HEK293 (cell line): ENCODE data around the gene PADI2.

ENCODE experiments used
- CTCF ChIA-PET: fragments of 350-600 bp; formaldehyde crosslinking; extraction: SDS; loops from one replicate; lab custom pipeline; 2021; ENCODE audit warnings: antibody characterized with exemption; lab: Yijun Ruan, JAX
- POLR2A ChIA-PET: fragments of 300-600 bp; formaldehyde crosslinking; extraction: SDS; loops from one replicate; lab custom pipeline; 2020; ENCODE audit warnings: antibody characterized with exemption, inconsistent platforms; lab: Yijun Ruan, JAX
- H3K27ac ChIP-seq: fragments of 200-500 bp; sonication (Bioruptor generic); 2 replicates; pipeline ENCODE4 v1.5.1; 2014; ENCODE audit warnings: low read depth, low read length, control low read depth, inconsistent platforms; ENCODE audit errors: extremely low read depth
- H3K36me3 ChIP-seq, 2 experiments: fragments of 200-500 bp in 1 of 2; sonication (Bioruptor generic) in 1 of 2; 1 replicate in 1 of 2; 2 replicates in 1 of 2; pipeline ENCODE4 v1.5.1; 2014 to 2017; ENCODE audit warnings: inconsistent platforms in 2 of 2, low read length in 2 of 2; ENCODE audit not compliant: control insufficient read depth in 2 of 2, insufficient read depth in 1 of 2
- H3K4me1 ChIP-seq: fragments of 200-500 bp; sonication (Bioruptor generic); 2 replicates; pipeline ENCODE4 v1.5.1; 2014; ENCODE audit warnings: mild to moderate bottlenecking, low read length, inconsistent platforms; ENCODE audit not compliant: control insufficient read depth, insufficient read depth
- H3K4me3 ChIP-seq: 2 replicates; pipeline ENCODE4 v1.5.1; 2011; ENCODE audit warnings: low read depth, mild to moderate bottlenecking, control low read depth, low read length, moderate library complexity
- H3K9me3 ChIP-seq: fragments of 200-500 bp; sonication (Bioruptor generic); 2 replicates; pipeline ENCODE4 v1.5.1; 2014; ENCODE audit warnings: low read depth, low read length, inconsistent platforms; ENCODE audit not compliant: control insufficient read depth, insufficient read depth
- GLIS1 ChIP-seq: fragments of 450-650 bp; formaldehyde crosslinking; IDR thresholded peaks from 2 replicates; pipeline ENCODE4 v1.5.1; 2016; ENCODE audit warnings: missing biosample characterization, missing genetic modification characterization
- HOXA7 ChIP-seq: sonication (generic); formaldehyde crosslinking; IDR thresholded peaks from 2 replicates; pipeline ENCODE4 v1.8.1; 2022; ENCODE audit warnings: missing genetic modification reagents, borderline replicate concordance
- PRDM1 ChIP-seq: fragments of 450-650 bp; formaldehyde crosslinking; IDR thresholded peaks from 2 replicates; pipeline ENCODE4; 2016; ENCODE audit warnings: missing biosample characterization, missing genetic modification characterization
- RBAK ChIP-seq: fragments of 450-650 bp; formaldehyde crosslinking; IDR thresholded peaks from 2 replicates; pipeline ENCODE4 v1.5.1; 2016; ENCODE audit warnings: missing biosample characterization, missing genetic modification characterization
- SP2 ChIP-seq: fragments of 450-650 bp; formaldehyde crosslinking; IDR thresholded peaks from 2 replicates; pipeline ENCODE4 v1.5.1; 2016; ENCODE audit warnings: missing biosample characterization, missing genetic modification characterization
- SP7 ChIP-seq: fragments of 450-650 bp; formaldehyde crosslinking; IDR thresholded peaks from 2 replicates; pipeline ENCODE4 v1.5.1; 2016; ENCODE audit warnings: missing biosample characterization, missing genetic modification characterization
- TCF7L2 ChIP-seq: IDR thresholded peaks from 2 replicates; pipeline ENCODE4 v1.6.1; 2011; ENCODE audit warnings: low read depth, mild to moderate bottlenecking, inconsistent platforms, low read length, moderate library complexity, borderline replicate concordance
- ZFP69B ChIP-seq: fragments of 450-650 bp; formaldehyde crosslinking; IDR thresholded peaks from 2 replicates; pipeline ENCODE4 v1.5.1; 2016; ENCODE audit warnings: missing biosample characterization, missing genetic modification characterization
- ZNF2 ChIP-seq: fragments of 450-650 bp; formaldehyde crosslinking; IDR thresholded peaks from 2 replicates; pipeline ENCODE4 v1.5.1; 2016; ENCODE audit warnings: missing biosample characterization, missing genetic modification characterization
- ZNF223 ChIP-seq: fragments of 450-650 bp; formaldehyde crosslinking; IDR thresholded peaks from 2 replicates; pipeline ENCODE4 v1.5.1; 2016; ENCODE audit warnings: missing biosample characterization, missing genetic modification characterization
- ZNF394 ChIP-seq: fragments of 450-650 bp; formaldehyde crosslinking; IDR thresholded peaks from 2 replicates; pipeline ENCODE4 v1.5.1; 2016; ENCODE audit warnings: missing biosample characterization, missing genetic modification characterization, mild to moderate bottlenecking, moderate library complexity, borderline replicate concordance
- ZNF426 ChIP-seq: fragments of 450-650 bp; formaldehyde crosslinking; IDR thresholded peaks from 2 replicates; pipeline ENCODE4 v1.5.1; 2017; ENCODE audit warnings: missing biosample characterization, missing genetic modification characterization, mild to moderate bottlenecking, inconsistent platforms, moderate library complexity
- ZNF501 ChIP-seq: fragments of 450-650 bp; formaldehyde crosslinking; IDR thresholded peaks from 2 replicates; pipeline ENCODE4 v1.5.1; 2016; ENCODE audit warnings: missing biosample characterization, missing genetic modification characterization
- ZNF555 ChIP-seq: fragments of 450-650 bp; formaldehyde crosslinking; conservative IDR thresholded peaks from 2 replicates; pipeline ENCODE4 v1.5.1; 2017; ENCODE audit warnings: missing biosample characterization, mild to moderate bottlenecking, missing genetic modification characterization, inconsistent platforms
- ZNF558 ChIP-seq: fragments of 450-650 bp; formaldehyde crosslinking; IDR thresholded peaks from 2 replicates; pipeline ENCODE4 v1.5.1; 2016; ENCODE audit warnings: missing biosample characterization, missing genetic modification characterization
- ZNF560 ChIP-seq: fragments of 450-650 bp; formaldehyde crosslinking; IDR thresholded peaks from 2 replicates; pipeline ENCODE4 v1.5.1; 2017; ENCODE audit warnings: missing biosample characterization, missing genetic modification characterization, borderline replicate concordance
- ZNF585B ChIP-seq: fragments of 450-650 bp; formaldehyde crosslinking; IDR thresholded peaks from 2 replicates; pipeline ENCODE4 v1.5.1; 2016; ENCODE audit warnings: missing biosample characterization, missing genetic modification characterization
- ZNF660 ChIP-seq: fragments of 450-650 bp; IDR thresholded peaks from 2 replicates; pipeline ENCODE4 v1.5.1; 2018; ENCODE audit warnings: missing biosample characterization, mild to moderate bottlenecking, missing genetic modification characterization
- ZNF677 ChIP-seq: fragments of 450-650 bp; IDR thresholded peaks from 2 replicates; pipeline ENCODE4 v1.5.0; 2018; ENCODE audit warnings: missing biosample characterization, mild to moderate bottlenecking, missing genetic modification characterization, moderate library complexity
- TF ChIP-seq, protein P1 (sequence below): fragments of 450-650 bp; formaldehyde crosslinking; IDR thresholded peaks from 2 replicates; pipeline ENCODE4 v1.5.1; 2016; ENCODE audit warnings: missing biosample characterization, missing genetic modification characterization
- TF ChIP-seq, protein P2 (sequence below): IDR thresholded peaks from 2 replicates; pipeline ENCODE4 v1.6.1; 2011; ENCODE audit warnings: mild to moderate bottlenecking, low read depth, low read length, borderline replicate concordance

PADI2 gene

DNA sequence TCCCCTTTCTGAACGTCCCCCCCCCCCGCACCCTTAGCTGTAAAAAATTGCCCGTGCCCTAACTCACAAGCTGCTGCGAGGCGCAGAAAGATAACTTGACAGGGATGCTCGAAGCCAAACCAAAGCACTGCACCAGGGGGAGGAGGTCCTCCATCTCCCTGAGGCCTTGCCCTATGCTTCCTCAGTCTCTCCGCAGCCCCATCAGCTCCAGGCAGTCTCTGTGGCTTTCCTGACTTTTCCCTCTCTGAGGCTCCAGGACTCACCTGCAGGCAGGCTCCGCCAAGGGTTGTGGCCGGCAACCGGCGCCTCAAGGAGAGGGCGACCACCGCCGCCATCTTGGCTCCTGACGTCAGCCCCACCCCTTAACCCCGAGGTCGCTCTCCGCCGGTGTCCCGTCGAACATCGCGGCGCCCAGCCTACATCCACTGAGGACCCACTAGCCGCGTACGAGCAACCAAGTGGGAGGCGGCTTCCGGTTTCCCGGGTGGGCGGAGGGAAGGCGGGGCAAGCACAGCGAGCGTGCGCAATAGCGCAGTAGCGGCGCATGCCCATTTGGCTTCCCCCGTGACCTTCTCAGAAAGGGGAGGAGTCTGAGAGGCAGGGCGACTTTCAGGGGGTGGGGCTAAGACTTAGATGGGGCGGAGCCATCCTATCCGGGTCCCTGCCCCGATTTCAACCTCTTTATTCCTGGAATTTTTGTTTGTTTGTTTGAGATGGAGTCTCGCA, 65.4 kb downstream of the PADI2 start, which contains the start of gene SDHB (continued):
- TF ChIP-seq, protein P1, sequence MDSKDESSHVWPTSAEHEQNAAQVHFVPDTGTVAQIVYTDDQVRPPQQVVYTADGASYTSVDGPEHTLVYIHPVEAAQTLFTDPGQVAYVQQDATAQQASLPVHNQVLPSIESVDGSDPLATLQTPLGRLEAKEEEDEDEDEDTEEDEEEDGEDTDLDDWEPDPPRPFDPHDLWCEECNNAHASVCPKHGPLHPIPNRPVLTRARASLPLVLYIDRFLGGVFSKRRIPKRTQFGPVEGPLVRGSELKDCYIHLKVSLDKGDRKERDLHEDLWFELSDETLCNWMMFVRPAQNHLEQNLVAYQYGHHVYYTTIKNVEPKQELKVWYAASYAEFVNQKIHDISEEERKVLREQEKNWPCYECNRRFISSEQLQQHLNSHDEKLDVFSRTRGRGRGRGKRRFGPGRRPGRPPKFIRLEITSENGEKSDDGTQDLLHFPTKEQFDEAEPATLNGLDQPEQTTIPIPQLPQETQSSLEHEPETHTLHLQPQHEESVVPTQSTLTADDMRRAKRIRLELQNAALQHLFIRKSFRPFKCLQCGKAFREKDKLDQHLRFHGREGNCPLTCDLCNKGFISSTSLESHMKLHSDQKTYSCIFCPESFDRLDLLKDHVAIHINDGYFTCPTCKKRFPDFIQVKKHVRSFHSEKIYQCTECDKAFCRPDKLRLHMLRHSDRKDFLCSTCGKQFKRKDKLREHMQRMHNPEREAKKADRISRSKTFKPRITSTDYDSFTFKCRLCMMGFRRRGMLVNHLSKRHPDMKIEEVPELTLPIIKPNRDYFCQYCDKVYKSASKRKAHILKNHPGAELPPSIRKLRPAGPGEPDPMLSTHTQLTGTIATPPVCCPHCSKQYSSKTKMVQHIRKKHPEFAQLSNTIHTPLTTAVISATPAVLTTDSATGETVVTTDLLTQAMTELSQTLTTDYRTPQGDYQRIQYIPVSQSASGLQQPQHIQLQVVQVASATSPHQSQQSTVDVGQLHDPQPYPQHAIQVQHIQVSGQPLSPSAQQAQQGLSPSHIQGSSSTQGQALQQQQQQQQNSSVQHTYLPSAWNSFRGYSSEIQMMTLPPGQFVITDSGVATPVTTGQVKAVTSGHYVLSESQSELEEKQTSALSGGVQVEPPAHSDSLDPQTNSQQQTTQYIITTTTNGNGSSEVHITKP (tag by site-specific recombination), result peak; percentile 92
- TF ChIP-seq TCF7L2, result no peak
- TF ChIP-seq SP2 (tag by site-specific recombination), result peak; percentile 98
- TF ChIP-seq GLIS1 (tag by site-specific recombination), result no peak
- TF ChIP-seq ZNF558 (tag by site-specific recombination), result no peak
- TF ChIP-seq ZNF585B, result no peak
- no peak for TF ChIP-seq HOXA7
- no peak for TF ChIP-seq RBAK
- peak; percentile 74; the same call in 1 of the 2 replicates for TF ChIP-seq ZNF660 (tag by site-specific recombination)
- peak; percentile 44; the same call in 1 of the 2 replicates for TF ChIP-seq ZFP69B
- TF ChIP-seq ZNF394 (tag by site-specific recombination), result no peak; the same call in 1 of the 2 replicates
- TF ChIP-seq, protein P2, sequence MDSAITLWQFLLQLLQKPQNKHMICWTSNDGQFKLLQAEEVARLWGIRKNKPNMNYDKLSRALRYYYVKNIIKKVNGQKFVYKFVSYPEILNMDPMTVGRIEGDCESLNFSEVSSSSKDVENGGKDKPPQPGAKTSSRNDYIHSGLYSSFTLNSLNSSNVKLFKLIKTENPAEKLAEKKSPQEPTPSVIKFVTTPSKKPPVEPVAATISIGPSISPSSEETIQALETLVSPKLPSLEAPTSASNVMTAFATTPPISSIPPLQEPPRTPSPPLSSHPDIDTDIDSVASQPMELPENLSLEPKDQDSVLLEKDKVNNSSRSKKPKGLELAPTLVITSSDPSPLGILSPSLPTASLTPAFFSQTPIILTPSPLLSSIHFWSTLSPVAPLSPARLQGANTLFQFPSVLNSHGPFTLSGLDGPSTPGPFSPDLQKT, result no peak
- TF ChIP-seq ZNF2, result peak; percentile 73; the same call in 1 of the 2 replicates
- TF ChIP-seq PRDM1 (tag by site-specific recombination), result no peak
- TF ChIP-seq SP7 (tag by site-specific recombination), result peak; percentile 48; the same call in 1 of the 2 replicates
- no peak for TF ChIP-seq ZNF677 (tag by site-specific recombination)
- TF ChIP-seq ZNF501 (tag by site-specific recombination), result peak; percentile 84
- TF ChIP-seq ZNF426 (tag by site-specific recombination), result no peak
- no peak for TF ChIP-seq ZNF555 (tag by site-specific recombination)
- TF ChIP-seq, all 188 proteins: peak for 42

DNA sequence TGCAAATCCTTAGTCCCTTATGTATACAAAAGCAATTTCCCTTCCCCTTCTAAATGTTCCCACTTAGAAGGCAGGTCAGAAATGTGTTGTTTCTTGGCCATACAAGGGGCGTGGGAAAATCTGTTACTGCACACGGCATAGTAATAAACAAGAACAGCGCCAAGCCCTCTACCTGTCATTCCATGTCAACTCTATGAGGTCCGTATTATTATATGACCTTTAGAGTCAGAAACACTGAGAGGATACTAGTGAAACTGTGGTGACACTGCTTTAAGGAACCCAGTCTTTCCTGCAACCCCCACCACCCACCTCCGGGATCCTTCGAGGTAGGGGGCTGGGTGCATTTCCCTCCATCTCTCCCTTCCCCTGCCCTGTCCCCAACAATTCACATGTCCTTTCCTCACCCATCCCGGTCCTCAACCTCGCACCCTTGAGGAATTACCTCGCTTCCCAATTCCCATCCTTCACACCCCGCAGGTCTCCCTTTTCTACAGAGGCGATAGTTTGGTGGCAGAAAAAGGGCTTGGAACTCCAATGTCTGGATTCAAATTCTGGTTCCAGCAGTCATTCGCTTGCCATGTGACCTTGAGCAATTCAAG, 66.1 kb downstream of the PADI2 start:
- TF ChIP-seq ZNF677 (tag by site-specific recombination), result 0 out of 2 replicates have a peak, but pooled peaks have one; percentile 2
- TF ChIP-seq ZNF223 (tag by site-specific recombination), result peak; percentile 42; the same call in 1 of the 2 replicates
- TF ChIP-seq ZNF560, result no peak
- no peak for TF ChIP-seq HOXA7
- Histone ChIP-seq H3K36me3 (peaks cover 23 to 33% of the 10 kb centered on the region in 2 experiments; a peak in 2 of 3 replicates), H3K4me3 (peak overlapping the region; percentile 73), H3K4me1 (peaks cover 5% of the 10 kb centered on the region; the same call in 1 of the 2 replicates), H3K9me3 (no peaks in the 10 kb centered on the region), H3K27ac (peak overlapping the region; percentile 64; the same call in 1 of the 2 replicates)
- ChIA-PET CTCF (interaction anchor here (0.6 to 1.2 kb wide), 3 partner anchors 101 to 377 kb away, joined by 3 to 4 read pairs (median 3); no protein-coding TSS in a partner anchor), POLR2A (interaction anchor here (0.6 kb wide), 1 partner anchor 138 kb away, joined by 4 read pairs; no protein-coding TSS in a partner anchor)
